Endothelial cell of umbilical vein (primary cell): Measurements from ENCODE around the gene LIPT1. TPM values are rescaled to one million over a fixed set of nuclear protein-coding genes. Genes with fewer than 3 reads are reported as not detected.

Experiments used
- BruUV-seq: library from RNA; stranded (reverse); fragments of 400-500 nt; replicated peaks from 2 replicates; lab custom pipeline; 2021; lab: Mats Ljungman, UMichigan
- CTCF ChIA-PET: fragments of 300-600, 350-600 bp; sonication (Branson Sonifier 250); formaldehyde crosslinking; loops from one replicate; lab custom pipeline; 2021; ENCODE audit warnings: antibody characterized with exemption, inconsistent platforms; lab: Charles Lee
- POLR2A ChIA-PET: fragments of 300-600, 350-600 bp; sonication (Branson Sonifier 250); formaldehyde crosslinking; loops from one replicate; lab custom pipeline; 2021; ENCODE audit warnings: antibody characterized with exemption, inconsistent platforms; lab: Charles Lee
- DNase-seq: peaks from one replicate; pipeline ENCODE4 v3.0.0-alpha.2; 2011; ENCODE audit warnings: low read depth, low spot score
- FAIRE-seq: peaks from 2 replicates; lab custom pipeline; 2011; peaks lifted over from hg19 to GRCh38; lab: Jason Lieb, UNC
- H2AFZ ChIP-seq: 2 replicates; pipeline ENCODE4 v1.6.0; 2012; ENCODE audit warnings: low read depth, low read length, control low read depth, inconsistent platforms
- H3K27ac ChIP-seq: 2 replicates; pipeline ENCODE4 v1.5.1; 2011; ENCODE audit warnings: low read depth, mild to moderate bottlenecking, control low read depth, low read length, moderate library complexity; ENCODE audit not compliant: insufficient read depth
- H3K27me3 ChIP-seq, 2 experiments: 2 replicates each; pipeline versions ENCODE4 v1.6.0 to v1.6.1; 2011; ENCODE audit warnings: low read length in 2 of 2, mixed read lengths in 1 of 2; ENCODE audit not compliant: control insufficient read depth in 2 of 2, insufficient read depth in 2 of 2
- H3K36me3 ChIP-seq, 2 experiments: 2 replicates in 1 of 2; 3 replicates in 1 of 2; pipeline ENCODE4 v1.5.1; 2011; ENCODE audit warnings: low read length in 2 of 2, mild to moderate bottlenecking in 1 of 2, moderate library complexity in 1 of 2; ENCODE audit not compliant: control insufficient read depth in 2 of 2, insufficient read depth in 2 of 2; ENCODE audit errors: extremely low read depth in 1 of 2
- H3K4me1 ChIP-seq: 3 replicates; pipeline ENCODE4 v1.5.1; 2011; ENCODE audit warnings: mild to moderate bottlenecking, low read length; ENCODE audit not compliant: control insufficient read depth, insufficient read depth; ENCODE audit errors: extremely low read depth
- H3K4me2 ChIP-seq: 2 replicates; pipeline ENCODE4 v1.6.1; 2011; ENCODE audit warnings: low read length, control low read depth, mixed read lengths; ENCODE audit not compliant: insufficient read depth
- H3K4me3 ChIP-seq, 3 experiments: fragments of 200-600 bp in 1 of 3; sonication (generic), shearing (Covaris generic) in 1 of 3; replicated peaks in 1 of 3; 2 replicates each; pipeline ENCODE4 v1.5.1; 2011 to 2016; ENCODE audit warnings: control low read depth in 3 of 3, low read length in 3 of 3, mild to moderate bottlenecking in 2 of 3, inconsistent platforms in 1 of 3, low read depth in 1 of 3, moderate library complexity in 1 of 3; ENCODE audit not compliant: insufficient read depth in 1 of 3
- H3K79me2 ChIP-seq: 2 replicates; pipeline ENCODE4 v1.6.0; 2012; ENCODE audit warnings: low read length, inconsistent platforms; ENCODE audit not compliant: control insufficient read depth, insufficient read depth
- H3K9ac ChIP-seq: replicated peaks from 2 replicates; pipeline ENCODE3; 2011; ENCODE audit warnings: low read length, control low read depth; ENCODE audit not compliant: insufficient read depth; ENCODE audit errors: extremely low read depth
- H3K9me1 ChIP-seq: replicated peaks from 3 replicates; pipeline ENCODE4 v1.6.0; 2011; ENCODE audit warnings: mild to moderate bottlenecking, low read length; ENCODE audit not compliant: control insufficient read depth, insufficient read depth; ENCODE audit errors: extremely low read depth
- H3K9me3 ChIP-seq: replicated peaks from 2 replicates; pipeline ENCODE4 v1.5.1; 2012; ENCODE audit warnings: low read length, inconsistent platforms; ENCODE audit not compliant: control insufficient read depth, insufficient read depth
- H4K20me1 ChIP-seq: replicated peaks from 2 replicates; pipeline ENCODE3; 2011; ENCODE audit warnings: mild to moderate bottlenecking, low read length; ENCODE audit not compliant: control insufficient read depth, insufficient read depth; ENCODE audit errors: extremely low read depth
- CTCF ChIP-seq, 2 donors: IDR thresholded peaks; 1 replicate in 1 of 2; 2 replicates in 1 of 2; pipeline ENCODE4 v1.5.1; 2011; ENCODE audit warnings: low read length in 2 of 2, mild to moderate bottlenecking in 2 of 2, moderate library complexity in 2 of 2, control low read depth in 1 of 2, inconsistent platforms in 1 of 2, low read depth in 1 of 2; ENCODE audit not compliant: insufficient read depth in 1 of 2; ENCODE audit errors: extremely low read depth in 1 of 2
- EZH2 ChIP-seq: IDR thresholded peaks from 2 replicates; pipeline ENCODE4 v1.6.1; 2012; ENCODE audit warnings: borderline replicate concordance, low read depth, mild to moderate bottlenecking, moderate library complexity, low read length, inconsistent platforms; ENCODE audit not compliant: severe bottlenecking
- FOS ChIP-seq: IDR thresholded peaks from 2 replicates; pipeline ENCODE4 v1.6.1; 2011; ENCODE audit warnings: mild to moderate bottlenecking, low read length, moderate library complexity, borderline replicate concordance; ENCODE audit not compliant: insufficient read depth
- GATA2 ChIP-seq: IDR thresholded peaks from 2 replicates; pipeline ENCODE4 v1.7.0; 2011; ENCODE audit warnings: low read depth, mild to moderate bottlenecking, moderate library complexity, mixed read lengths, low read length; ENCODE audit not compliant: insufficient read length, insufficient read depth
- JUN ChIP-seq: IDR thresholded peaks from 2 replicates; pipeline ENCODE4 v1.6.1; 2011; ENCODE audit warnings: borderline replicate concordance, low read depth; ENCODE audit not compliant: insufficient read length, insufficient read depth
- MAX ChIP-seq: IDR thresholded peaks from 2 replicates; pipeline ENCODE4 v1.6.1; 2011; ENCODE audit not compliant: insufficient read depth, insufficient read length
- MYC ChIP-seq: IDR thresholded peaks from one replicate; pipeline ENCODE4 v1.6.1; 2011; ENCODE audit warnings: mild to moderate bottlenecking, low read depth, low read length
- POLR2A ChIP-seq: IDR thresholded peaks from 2 replicates; pipeline ENCODE4 v1.6.1; 2012; ENCODE audit warnings: low read depth, mild to moderate bottlenecking, control low read depth, low read length
- POLR2AphosphoS5 ChIP-seq: IDR thresholded peaks from 2 replicates; pipeline ENCODE4 v1.6.1; 2012; ENCODE audit warnings: low read depth, mild to moderate bottlenecking, control low read depth, low read length, moderate library complexity; ENCODE audit not compliant: insufficient read depth
- dilution Hi-C: fragments of 300-500 bp; cut with MboI; formaldehyde crosslinking; loops from one replicate; pipeline ENCODE4 v1.15.0; 2019; ENCODE audit warnings: low sequenced_read_pairs; ENCODE audit not compliant: extremely low pct_ligation_motif_present
- intact Hi-C: fragments of 100-400 bp; cut with micrococcal nuclease; formaldehyde crosslinking; loops from one replicate; pipeline ENCODE4 v1.10.0; 2022
- polyA plus RNA-seq, 4 experiments: library from polyadenylated mRNA; depleted of rRNA in 3 of 4; stranded (reverse) in 3 of 4; unstranded in 1 of 4; fragments of >200 nt; gene quantifications; 2 replicates each; pipeline versions ENCODE4 v1.2.1 to v1.2.3, GENCODE V29; 2011 to 2012; ENCODE audit warnings: missing spikeins in 1 of 4
- total RNA-seq: library from RNA; stranded (reverse); gene quantifications from 2 replicates; pipeline ENCODE4 v1.2.3, GENCODE V29; 2021

LIPT1 gene
- total and polyA plus RNA-seq, 2 donors (not counting 3 experiments of a cell fraction or from before 2014, with no cell fraction given): 3.3 to 4.8 TPM

- Histone ChIP-seq H3K9ac (peak overlapping the region; percentile 38), H3K9me3 (no peaks in the 10 kb centered on the region), H3K27ac (no peak overlapping the region), H3K79me2 (no peaks in the 10 kb centered on the region), H3K4me3 (peak overlapping the region; percentile 66 to 79 (median 68)), H3K4me2 (peak overlapping the region; percentile 95), H4K20me1 (no peaks in the 10 kb centered on the region), H3K4me1 (peaks cover 7% of the 10 kb centered on the region), H2AFZ (peak overlapping the region; percentile 99), H3K36me3 (no peaks in the 10 kb centered on the region), H3K9me1 (no peaks in the 10 kb centered on the region), H3K27me3 (peaks cover 19 to 31% of the 10 kb centered on the region in 2 experiments)
- intact Hi-C loops (no loop called here), dilution Hi-C loops (no loop called here)
- DNase-seq: peak; percentile 10
- no TSS peak for BruUV-seq
- ChIA-PET CTCF (interaction anchor here (1.0 to 1.5 kb wide), 4 partner anchors 10 to 491 kb away, joined by 3 to 4 read pairs (median 3); no protein-coding TSS in a partner anchor), POLR2A (interaction anchor here (1.2 kb wide), 1 partner anchor 40 kb away, joined by 3 read pairs; the partner anchor contains the start of genes MITD1 and MRPL30)
- no peak for FAIRE-seq
- TF ChIP-seq POLR2A (no peak), JUN (no peak), CTCF (IDR thresholded peaks at IDR 0.05; ENCODE audit: extremely low read depth in 1 of 2, insufficient read depth in 1 of 2, low read depth in 1 of 2, low read length in 2 of 2) (no peak), EZH2 (no peak), POLR2AphosphoS5 (no peak), FOS (no peak), GATA2 (no peak), MAX (no peak), MYC (no peak)
Observed at GRCh38 chr2:99140056-99140859, 14.5 kb upstream of the LIPT1 start.
